HL-60/S4 treated with phorbol 12-myristate 13-acetate at 8.2 ng/mL for 4 days and 3 days (cell line): Measurements from ENCODE around the gene GTF2F2.
"Not testable (repeated sequence)": the region's sequence is repeated elsewhere in the genome, so short reads cannot be mapped to it uniquely, and the experiment has no call there.

Experiments used
- in situ Hi-C: fragments of 300-500 bp; cut with MboI; formaldehyde crosslinking; loops from 2 replicates; pipeline ENCODE4 v1.15.0; 2022; ENCODE audit warnings: low sequenced_read_pairs

The GTF2F2 gene

DNA sequence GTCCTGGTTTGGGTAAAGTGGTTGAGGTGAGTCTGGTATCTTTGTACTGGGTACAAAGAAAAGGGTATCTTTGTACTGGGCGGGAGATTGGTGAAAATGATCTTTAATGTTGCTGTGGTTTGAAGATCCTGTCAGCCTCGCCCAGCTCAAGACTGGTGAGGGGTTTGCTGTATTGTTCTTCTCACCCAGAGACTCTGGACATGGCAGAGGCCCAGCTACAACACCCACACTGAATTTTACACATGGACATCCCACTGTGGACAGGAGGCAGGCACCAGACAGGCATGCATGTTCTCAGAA lies 177.8 kb downstream of the GTF2F2 start:
- in situ Hi-C loops = no loop called here

DNA sequence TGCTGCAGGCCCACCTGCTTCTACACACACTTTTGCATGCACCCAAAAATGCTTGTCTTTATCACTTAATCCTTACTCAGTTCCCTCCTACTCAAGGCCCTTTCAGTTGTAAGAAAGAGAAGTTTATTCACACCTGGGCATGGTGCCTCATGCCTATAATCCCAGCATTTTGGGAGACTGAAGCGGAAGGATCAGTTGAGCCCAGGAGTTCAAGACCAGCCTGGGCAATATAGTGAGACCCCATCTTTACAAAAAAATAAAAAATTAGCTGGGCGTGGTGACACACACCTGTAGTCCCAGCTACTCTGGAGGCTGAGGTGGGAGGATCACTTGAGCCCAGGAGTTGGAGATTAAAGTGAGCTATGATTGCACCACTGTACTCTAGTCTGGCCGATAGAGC lies 178.2 kb downstream of the GTF2F2 start:
- in situ Hi-C loops = not testable (repeated sequence)

DNA sequence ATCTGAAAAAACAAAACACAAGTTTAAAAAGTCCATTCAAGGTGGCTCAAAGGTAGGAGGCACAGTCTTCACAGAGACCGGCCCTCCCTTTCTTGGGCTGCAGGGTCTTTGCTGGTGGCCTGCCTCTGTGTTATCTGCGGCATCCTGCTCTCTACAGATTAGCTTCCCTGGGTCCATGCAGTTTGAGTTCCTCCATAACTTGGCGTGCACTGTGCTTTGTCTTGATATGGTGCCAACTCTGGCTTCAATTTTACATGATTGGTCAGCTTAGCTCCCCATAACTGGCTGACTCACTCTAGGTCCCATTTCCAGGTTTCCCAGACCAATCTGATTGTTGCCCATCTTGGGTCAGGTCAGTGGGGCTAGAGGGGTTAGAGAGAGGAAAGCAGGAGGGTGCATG lies 178.9 kb downstream of the GTF2F2 start:
- in situ Hi-C loops = no loop called here

DNA sequence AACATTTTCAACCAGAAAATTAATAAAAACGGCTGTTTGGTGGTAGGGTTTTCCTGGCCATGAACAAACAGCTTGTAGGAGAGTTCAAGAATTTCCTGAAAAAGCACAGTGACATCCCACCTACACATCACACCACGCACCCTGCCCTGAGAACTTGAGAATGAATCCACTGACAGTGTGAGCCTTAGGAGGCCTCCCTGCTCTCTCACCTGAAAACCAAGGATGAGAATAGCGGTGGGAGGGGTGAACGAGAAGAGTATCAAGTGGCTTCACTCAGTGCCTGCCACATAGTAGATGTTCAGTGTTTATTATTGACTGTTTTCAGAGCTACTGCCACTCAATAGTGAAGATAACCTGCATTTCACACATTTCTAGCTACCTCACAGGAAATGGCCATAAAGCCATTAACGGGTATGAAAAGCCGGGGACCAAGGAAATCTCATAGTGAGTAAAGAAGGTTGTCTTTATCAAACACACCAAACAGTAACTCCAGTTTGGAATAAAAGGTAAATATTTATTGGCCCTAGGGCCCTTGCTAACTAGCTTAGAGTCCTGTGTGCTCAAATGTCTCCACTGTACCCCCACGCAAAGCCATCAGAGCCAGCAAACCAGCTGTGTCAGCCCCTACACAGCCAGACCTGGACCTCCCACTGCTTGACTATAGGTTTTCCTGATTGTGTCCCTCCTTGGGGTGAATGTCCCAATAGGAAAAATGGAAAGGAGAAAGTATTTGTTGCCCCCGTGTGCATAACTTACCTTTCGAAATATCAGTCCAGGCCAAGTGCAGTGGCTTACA lies 180.1 kb downstream of the GTF2F2 start:
- in situ Hi-C loops = loop anchor here (10.0 kb wide), 1 partner anchor 256 kb away; no protein-coding TSS in a partner anchor

DNA sequence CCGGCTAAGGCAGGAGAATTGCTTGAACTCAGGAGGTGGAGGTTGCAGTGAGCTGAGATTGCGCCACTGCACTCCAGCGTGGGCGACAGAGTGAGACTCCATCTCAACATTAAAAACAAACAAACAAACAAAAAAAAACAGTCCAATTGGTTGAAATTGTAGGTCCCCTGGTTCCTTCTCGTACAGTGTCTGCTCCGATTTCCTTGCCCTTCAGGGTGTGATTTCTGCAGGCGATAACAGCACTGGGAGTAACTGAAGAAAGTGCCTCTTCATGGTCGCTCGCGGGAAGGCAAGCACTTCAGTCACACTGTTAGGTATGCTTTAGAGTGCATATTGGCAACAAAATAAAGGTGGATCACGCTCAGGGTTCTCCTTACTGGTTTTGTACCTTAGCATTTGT lies 181.0 kb downstream of the GTF2F2 start:
- in situ Hi-C loops = loop anchor here (10.0 kb wide), 1 partner anchor 256 kb away; no protein-coding TSS in a partner anchor

DNA sequence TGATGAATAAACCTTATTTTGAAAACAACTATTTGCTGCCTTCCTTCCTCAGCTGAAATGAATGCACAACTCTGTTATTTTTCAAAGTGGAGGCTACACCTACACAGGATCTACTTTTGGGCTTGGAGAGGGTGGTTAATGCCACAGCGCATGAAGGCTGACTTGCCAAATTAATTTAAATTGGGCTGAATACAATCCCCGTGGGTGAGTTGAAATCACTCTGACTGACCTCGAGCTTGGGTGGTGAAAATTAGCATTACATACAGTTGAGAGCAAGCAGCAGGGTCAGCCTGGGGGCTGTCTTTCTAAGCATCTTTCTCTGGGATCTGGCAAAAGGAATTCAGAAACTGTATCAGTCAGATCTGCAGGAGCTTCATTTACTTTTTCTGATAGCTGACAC lies 182.2 kb downstream of the GTF2F2 start:
- in situ Hi-C loops = loop anchor here (10.0 kb wide), 1 partner anchor 258 kb away; no protein-coding TSS in a partner anchor

- in situ Hi-C loops = loop anchor here (10.0 kb wide), 1 partner anchor 258 kb away; no protein-coding TSS in a partner anchor
Observed at GRCh38 chr13:45303026-45303425, 182.7 kb downstream of the GTF2F2 start.

DNA sequence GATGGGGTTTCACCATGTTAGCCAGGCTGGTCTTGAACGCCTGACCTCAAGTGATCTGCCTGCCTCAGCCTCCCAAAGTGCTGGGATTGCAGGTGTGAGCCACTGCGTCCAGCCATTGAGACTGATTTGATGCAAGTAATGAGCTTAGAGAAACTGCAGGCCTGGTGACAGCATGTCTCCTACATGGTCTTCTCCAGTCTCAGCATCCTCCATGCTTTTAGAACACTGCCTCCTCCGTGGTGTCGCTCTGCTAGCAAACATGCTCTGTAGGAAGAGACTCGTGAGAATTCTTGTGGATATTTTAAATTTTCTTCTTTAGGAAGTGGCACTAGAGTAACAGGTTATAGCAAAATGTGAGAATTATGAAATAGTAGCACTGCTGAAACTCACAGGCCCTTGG lies 183.6 kb downstream of the GTF2F2 start:
- in situ Hi-C loops = loop anchor here (10.0 kb wide), 1 partner anchor 259 kb away; no protein-coding TSS in a partner anchor

- in situ Hi-C loops = loop anchor here (10.0 kb wide), 1 partner anchor 260 kb away; no protein-coding TSS in a partner anchor
Observed at GRCh38 chr13:45305079-45305478, 184.8 kb downstream of the GTF2F2 start.

DNA sequence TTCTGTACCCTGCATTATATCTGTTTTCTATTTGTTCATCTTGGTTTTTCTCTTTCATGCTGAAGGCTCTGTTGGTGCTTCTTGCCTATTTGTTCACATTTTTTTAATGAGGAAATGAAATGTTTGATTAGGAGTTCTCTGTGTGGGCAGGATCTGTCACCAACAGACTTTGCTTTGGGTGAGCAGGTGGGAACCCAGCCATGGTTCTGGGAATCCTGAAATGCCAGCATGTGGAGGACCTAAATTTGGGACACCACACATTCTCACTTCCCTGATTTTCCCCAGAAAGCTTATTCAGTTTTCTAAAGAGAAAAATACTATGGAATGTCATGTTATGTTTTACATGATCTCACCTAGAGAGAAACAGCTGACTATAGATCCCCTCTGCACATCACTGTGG lies 186.7 kb downstream of the GTF2F2 start:
- in situ Hi-C loops = loop anchor here (10.0 kb wide), 1 partner anchor 262 kb away; no protein-coding TSS in a partner anchor

DNA sequence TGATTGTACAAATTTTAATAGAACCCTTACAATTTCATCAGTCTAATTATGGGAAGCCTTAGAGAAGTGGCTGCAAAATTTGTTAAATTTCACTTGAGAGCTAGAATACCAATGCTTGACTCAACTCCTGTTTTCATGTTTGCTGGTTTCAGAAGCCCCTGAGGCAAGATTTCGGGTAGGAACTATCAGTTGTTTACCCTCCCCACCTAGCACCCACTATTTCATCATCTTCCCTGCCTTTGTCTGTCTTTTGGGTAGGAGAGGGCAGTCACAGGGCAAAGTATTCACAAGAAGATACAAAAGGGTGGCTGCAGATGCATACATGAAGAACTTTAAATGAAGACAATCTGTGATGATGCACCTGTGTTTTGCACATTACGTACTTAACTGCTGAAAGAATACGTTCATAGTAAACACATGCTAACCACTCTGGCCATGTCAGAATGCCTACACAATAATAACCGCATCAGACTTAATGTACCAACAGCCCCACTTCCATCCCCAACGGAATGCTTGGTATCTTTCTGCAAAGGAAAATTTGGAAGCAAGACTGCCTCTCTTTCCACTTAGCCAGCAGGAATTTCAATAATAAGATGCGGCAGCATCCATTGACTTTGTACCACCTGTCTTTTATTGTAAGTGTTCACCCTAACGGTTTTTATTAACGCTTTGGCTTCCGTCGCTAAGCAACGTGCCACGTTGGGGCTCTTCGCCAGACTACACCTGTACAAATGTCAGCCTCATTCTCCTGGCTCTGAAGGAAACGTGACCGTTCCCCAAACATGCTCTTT lies 190.2 kb downstream of the GTF2F2 start:
- in situ Hi-C loops = no loop called here

DNA sequence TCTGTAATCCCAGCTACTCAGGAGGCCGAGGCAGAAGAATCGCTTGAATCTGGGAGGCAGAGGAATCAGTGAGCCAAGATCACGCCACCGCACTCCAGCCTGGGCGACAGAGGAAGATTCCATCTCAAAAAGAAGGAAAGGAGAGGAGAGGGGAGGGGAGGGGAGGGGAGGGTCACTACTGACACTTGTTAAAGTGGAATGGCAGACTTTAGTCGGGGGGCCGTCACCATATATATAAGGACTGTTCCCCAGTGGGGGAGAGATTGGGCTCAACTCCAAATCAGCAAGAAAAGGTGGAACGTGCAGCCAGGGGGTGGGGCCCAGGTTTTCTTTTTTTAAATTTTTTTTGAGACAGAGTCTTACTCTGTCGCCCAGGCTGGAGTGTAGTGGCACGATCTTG lies 194.5 kb downstream of the GTF2F2 start:
- in situ Hi-C loops = no loop called here

- in situ Hi-C loops = no loop called here
Observed at GRCh38 chr13:45315520-45316167, 195.3 kb downstream of the GTF2F2 start.

DNA sequence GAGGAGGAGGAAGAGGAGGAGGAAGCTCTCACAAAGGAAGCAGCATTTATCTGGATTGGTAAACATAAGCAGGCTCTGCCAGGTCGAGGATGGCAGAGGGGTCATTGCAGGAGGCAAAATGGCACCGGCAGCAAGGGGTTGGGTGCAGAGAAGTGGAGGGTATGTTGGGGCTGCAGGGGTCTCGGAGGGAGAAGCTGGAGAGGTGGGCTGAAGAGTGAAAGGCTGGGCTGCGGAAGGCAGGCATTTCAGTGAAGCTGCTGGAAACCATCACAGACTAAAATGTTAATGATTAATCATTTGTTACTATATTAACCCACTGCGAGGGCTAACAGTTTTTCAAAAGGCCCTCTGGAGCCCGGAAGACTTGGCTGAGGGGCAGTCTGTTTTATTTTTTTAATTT lies 196.0 kb downstream of the GTF2F2 start:
- in situ Hi-C loops = no loop called here

DNA sequence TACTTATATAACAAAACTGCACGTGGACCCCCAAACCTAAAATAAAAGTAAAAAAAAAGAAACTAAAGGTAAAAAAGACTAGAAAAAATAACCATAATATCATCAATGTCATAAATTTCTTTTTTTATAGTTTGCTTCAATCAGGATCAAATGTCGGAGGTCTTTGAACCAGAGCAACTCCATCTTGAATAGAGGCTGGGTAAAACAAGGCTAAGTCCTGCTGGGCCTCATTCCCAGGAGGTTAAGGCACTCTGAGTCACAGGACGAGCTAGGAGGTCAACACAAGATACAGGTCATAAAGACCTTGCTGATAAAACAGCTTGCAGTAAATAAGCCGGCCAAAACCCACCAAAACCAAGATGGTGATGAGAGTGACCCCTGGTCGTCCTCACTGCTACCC lies 196.7 kb downstream of the GTF2F2 start:
- in situ Hi-C loops = no loop called here

- in situ Hi-C loops = no loop called here
Observed at GRCh38 chr13:45320876-45321629, 200.7 kb downstream of the GTF2F2 start.

DNA sequence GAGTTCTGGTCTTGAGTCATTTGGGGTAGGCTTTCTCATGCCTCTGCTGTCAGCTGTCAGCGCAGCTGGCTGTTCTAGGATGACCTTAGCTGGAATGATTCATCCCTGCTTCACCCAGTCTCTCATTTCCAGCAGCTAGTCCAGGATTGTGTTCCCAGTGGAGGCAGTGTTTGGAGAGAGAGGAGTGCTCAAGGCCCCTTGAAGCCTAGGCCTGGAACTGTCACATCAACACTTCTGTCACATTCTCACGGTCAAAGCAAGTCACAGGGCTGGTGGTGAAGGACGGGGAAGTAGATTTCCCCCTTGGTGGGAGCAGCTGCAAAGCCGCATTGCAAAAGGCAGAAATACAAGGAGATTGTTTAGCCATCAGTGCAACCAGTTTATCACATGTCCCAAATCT lies 205.5 kb downstream of the GTF2F2 start:
- in situ Hi-C loops = no loop called here

GRCh38 chr13:45327253-45327955 lies 207.1 kb downstream of the GTF2F2 start:
- in situ Hi-C loops = no loop called here

GRCh38 chr13:45328661-45329111 lies 208.4 kb downstream of the GTF2F2 start:
- in situ Hi-C loops = no loop called here

- in situ Hi-C loops = no loop called here
Observed at GRCh38 chr13:45331123-45331619, 210.9 kb downstream of the GTF2F2 start.
